Stimulated activated naive CD8-positive, alpha-beta T cell treated with anti-CD3 and anti-CD28 coated beads, Interleukin-15, amount 100 ng/mL, for 72 hours (primary cell): ENCODE measurements around the gene ANO8.
"Not testable (repeated sequence)": the region's sequence is repeated elsewhere in the genome, so short reads cannot be mapped to it uniquely, and the experiment has no call there.

Experiments used
- ATAC-seq: fragments of 150-1000 bp; cut with Tn5 transposase; 2 replicates; pipeline ENCODE4 v1.10.0; 2021; ENCODE audit warnings: mild to moderate bottlenecking, moderate library complexity
- DNase-seq, 2 donors: peaks; one replicate each; pipeline ENCODE4 v3.0.0; 2021 to 2022
- H3K27ac Mint-ChIP-seq, 2 donors: one replicate each; pipeline ENCODE4 v1.8.0; 2022; ENCODE audit warnings: mild to moderate bottlenecking in 2 of 2, mixed read lengths in 2 of 2, moderate library complexity in 2 of 2
- H3K27me3 Mint-ChIP-seq: one replicate; pipeline ENCODE4 v1.8.0; 2022; ENCODE audit warnings: mixed read lengths
- H3K4me1 Mint-ChIP-seq: one replicate; pipeline ENCODE4 v1.8.0; 2022; ENCODE audit warnings: mild to moderate bottlenecking, mixed read lengths
- H3K4me3 Mint-ChIP-seq, 2 donors: one replicate each; pipeline ENCODE4 v1.8.0; 2022; ENCODE audit warnings: mild to moderate bottlenecking in 2 of 2, mixed read lengths in 2 of 2, moderate library complexity in 1 of 2
- H3K9me3 Mint-ChIP-seq, 2 donors: one replicate each; pipeline ENCODE4 v1.8.0; 2022; ENCODE audit warnings: mixed read lengths in 2 of 2

ANO8 gene

GRCh38 chr19:17279436-17279835, 55.2 kb downstream of the ANO8 start:
- H3K27me3 Mint-ChIP-seq, result no peaks in the 10 kb centered on the region
- ATAC-seq (no peak), DNase-seq (no peak)
- no peak overlapping the region for H3K4me3 Mint-ChIP-seq
- peaks cover 27% of the 10 kb centered on the region for H3K4me1 Mint-ChIP-seq
- H3K27ac Mint-ChIP-seq, result no peak overlapping the region
- H3K9me3 Mint-ChIP-seq, result no peaks in the 10 kb centered on the region

GRCh38 chr19:17275441-17276175, 59.0 kb downstream of the ANO8 start:
- no peak overlapping the region for H3K4me3 Mint-ChIP-seq
- no peak overlapping the region for H3K27ac Mint-ChIP-seq
- ATAC-seq (no peak), DNase-seq (no peak)
- no peaks in the 10 kb centered on the region for H3K4me1 Mint-ChIP-seq
- H3K9me3 Mint-ChIP-seq, result no peaks in the 10 kb centered on the region
- no peaks in the 10 kb centered on the region for H3K27me3 Mint-ChIP-seq

GRCh38 chr19:17274892-17275291, 59.8 kb downstream of the ANO8 start:
- ATAC-seq, H3K4me1 Mint-ChIP-seq, H3K4me3 Mint-ChIP-seq, H3K9me3 Mint-ChIP-seq, H3K27me3 Mint-ChIP-seq, H3K27ac Mint-ChIP-seq, DNase-seq: not testable (repeated sequence)
